ENCODE measurements around the gene PDE4D.

The PDE4D gene

GRCh38 chr5:59921816-59922215 lies 28.3 kb upstream of the PDE4D start:
- no peaks in the 10 kb centered on the region for H3K4me1 ChIP-seq (ENCODE audit: control insufficient read depth, insufficient read depth, low read depth, low read length)
- no peak overlapping the region for H2BK5ac ChIP-seq (ENCODE audit: low read depth, low read length, poor library complexity, severe bottlenecking)
- H3K27ac ChIP-seq (ENCODE audit: low read length, poor library complexity, severe bottlenecking) = no peak overlapping the region
- H2BK15ac ChIP-seq (ENCODE audit: low read depth, poor library complexity, severe bottlenecking) = no peak overlapping the region
- no peak overlapping the region for H2BK120ac ChIP-seq (ENCODE audit: low read depth, low read length)
- H2AK5ac ChIP-seq (ENCODE audit: low read length, severe bottlenecking) = no peak overlapping the region
- H4K91ac ChIP-seq (ENCODE audit: low read length) = no peak overlapping the region
- H3K79me1 ChIP-seq (replicated peaks; ENCODE audit: low read length, poor library complexity, severe bottlenecking) = no peaks in the 10 kb centered on the region
- H2AFZ ChIP-seq (ENCODE audit: low read depth, low read length) = no peak overlapping the region
- DNase-seq = no peak
- H3K9ac ChIP-seq (ENCODE audit: low read length) = no peak overlapping the region
- H2BK12ac ChIP-seq (ENCODE audit: low read length in 2 of 2) = no peak overlapping the region
- H3K23ac ChIP-seq (ENCODE audit: low read length in 2 of 2) = no peak overlapping the region
- H3K27me3 ChIP-seq (ENCODE audit: control insufficient read depth in 1 of 2, insufficient read depth in 1 of 2, low read length in 2 of 2) = no peaks in the 10 kb centered on the region
- H3K4me2 ChIP-seq (ENCODE audit: low read length, poor library complexity, severe bottlenecking) = no peak overlapping the region
- no peaks in the 10 kb centered on the region for H3K36me3 ChIP-seq (ENCODE audit: control insufficient read depth in 1 of 2, insufficient read depth in 2 of 2, low read depth in 1 of 2, low read length in 2 of 2)
- no peak overlapping the region for H3K4ac ChIP-seq (ENCODE audit: low read depth in 1 of 2, low read length in 2 of 2)
- 65% methylated on average over 5 of the region's 6 CpGs for WGBS
- H3K9me3 ChIP-seq (ENCODE audit: control insufficient read depth, low read length) = no peaks in the 10 kb centered on the region
- H4K8ac ChIP-seq (ENCODE audit: low read length) = no peak overlapping the region
- H3K4me3 ChIP-seq (ENCODE audit: insufficient read depth in 1 of 2, low read depth in 1 of 2, low read length in 2 of 2) = no peak overlapping the region
- no peak overlapping the region for H3K14ac ChIP-seq (ENCODE audit: low read length in 2 of 2)
- no peak overlapping the region for H3K18ac ChIP-seq (ENCODE audit: low read depth in 1 of 2, low read length in 2 of 2)

- Histone ChIP-seq H3K79me1 (replicated peaks; ENCODE audit: low read length, poor library complexity, severe bottlenecking) (no peaks in the 10 kb centered on the region), H4K8ac (ENCODE audit: low read length) (no peak overlapping the region), H3K4me1 (ENCODE audit: control insufficient read depth, insufficient read depth, low read depth, low read length) (no peaks in the 10 kb centered on the region), H3K4me3 (ENCODE audit: insufficient read depth in 1 of 2, low read depth in 1 of 2, low read length in 2 of 2) (no peak overlapping the region), H2AFZ (ENCODE audit: low read depth, low read length) (no peak overlapping the region), H3K4ac (ENCODE audit: low read depth in 1 of 2, low read length in 2 of 2) (no peak overlapping the region), H3K9me3 (ENCODE audit: control insufficient read depth, low read length) (no peaks in the 10 kb centered on the region), H3K18ac (ENCODE audit: low read depth in 1 of 2, low read length in 2 of 2) (no peak overlapping the region), H3K36me3 (ENCODE audit: control insufficient read depth in 1 of 2, insufficient read depth in 2 of 2, low read depth in 1 of 2, low read length in 2 of 2) (no peaks in the 10 kb centered on the region), H3K23ac (ENCODE audit: low read length in 2 of 2) (no peak overlapping the region), H3K27me3 (ENCODE audit: control insufficient read depth in 1 of 2, insufficient read depth in 1 of 2, low read length in 2 of 2) (no peaks in the 10 kb centered on the region), H3K4me2 (ENCODE audit: low read length, poor library complexity, severe bottlenecking) (no peak overlapping the region), H2BK120ac (ENCODE audit: low read depth, low read length) (no peak overlapping the region), H3K14ac (ENCODE audit: low read length in 2 of 2) (no peak overlapping the region), H3K27ac (ENCODE audit: low read length, poor library complexity, severe bottlenecking) (no peak overlapping the region), H2BK5ac (ENCODE audit: low read depth, low read length, poor library complexity, severe bottlenecking) (no peak overlapping the region), H2BK15ac (ENCODE audit: low read depth, poor library complexity, severe bottlenecking) (no peak overlapping the region), H3K9ac (ENCODE audit: low read length) (no peak overlapping the region), H4K91ac (ENCODE audit: low read length) (no peak overlapping the region), H2BK12ac (ENCODE audit: low read length in 2 of 2) (no peak overlapping the region), H2AK5ac (ENCODE audit: low read length, severe bottlenecking) (no peak overlapping the region)
- no CpG with 5 or more reads among the region's 2 CpGs for WGBS
- DNase-seq = no peak
Measured at GRCh38 chr5:59919484-59919883, 26.0 kb upstream of the PDE4D start.

DNA sequence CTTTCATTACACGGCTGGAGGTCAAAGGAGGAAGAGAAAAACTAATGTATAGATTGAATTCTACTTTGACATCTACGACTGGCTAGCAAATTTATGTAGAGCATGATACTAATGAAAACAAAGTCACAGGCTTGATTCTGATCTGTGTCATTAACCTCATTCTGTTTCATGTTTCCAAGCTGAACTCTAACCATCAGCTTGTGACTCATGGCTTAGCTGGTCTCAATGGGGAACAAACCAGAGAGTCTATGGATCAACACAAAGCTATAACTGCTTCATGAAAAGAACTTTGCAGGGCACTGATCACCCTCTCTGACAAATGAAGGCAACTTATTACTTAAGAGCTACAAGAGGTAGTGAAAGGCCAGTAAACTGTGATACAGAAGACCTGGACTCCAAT lies 23.6 kb upstream of the PDE4D start:
- no peak overlapping the region for H2BK120ac ChIP-seq (ENCODE audit: low read depth, low read length)
- H3K36me3 ChIP-seq (ENCODE audit: control insufficient read depth in 1 of 2, insufficient read depth in 2 of 2, low read depth in 1 of 2, low read length in 2 of 2) = no peaks in the 10 kb centered on the region
- H2BK12ac ChIP-seq (ENCODE audit: low read length in 2 of 2) = no peak overlapping the region
- H4K8ac ChIP-seq (ENCODE audit: low read length) = no peak overlapping the region
- 87% methylated on average over 2 of the region's 2 CpGs for WGBS
- no peak overlapping the region for H2AFZ ChIP-seq (ENCODE audit: low read depth, low read length)
- H3K4me2 ChIP-seq (ENCODE audit: low read length, poor library complexity, severe bottlenecking) = no peak overlapping the region
- no peaks in the 10 kb centered on the region for H3K27me3 ChIP-seq (ENCODE audit: control insufficient read depth in 1 of 2, insufficient read depth in 1 of 2, low read length in 2 of 2)
- H4K91ac ChIP-seq (ENCODE audit: low read length) = no peak overlapping the region
- no peak overlapping the region for H3K27ac ChIP-seq (ENCODE audit: low read length, poor library complexity, severe bottlenecking)
- H3K9me3 ChIP-seq (ENCODE audit: control insufficient read depth, low read length) = no peaks in the 10 kb centered on the region
- H3K14ac ChIP-seq (ENCODE audit: low read length in 2 of 2) = no peak overlapping the region
- no peak overlapping the region for H2BK5ac ChIP-seq (ENCODE audit: low read depth, low read length, poor library complexity, severe bottlenecking)
- H3K4me3 ChIP-seq (ENCODE audit: insufficient read depth in 1 of 2, low read depth in 1 of 2, low read length in 2 of 2) = no peak overlapping the region
- no peaks in the 10 kb centered on the region for H3K79me1 ChIP-seq (replicated peaks; ENCODE audit: low read length, poor library complexity, severe bottlenecking)
- no peak overlapping the region for H3K18ac ChIP-seq (ENCODE audit: low read depth in 1 of 2, low read length in 2 of 2)
- H3K4me1 ChIP-seq (ENCODE audit: control insufficient read depth, insufficient read depth, low read depth, low read length) = no peaks in the 10 kb centered on the region
- H2AK5ac ChIP-seq (ENCODE audit: low read length, severe bottlenecking) = no peak overlapping the region
- H2BK15ac ChIP-seq (ENCODE audit: low read depth, poor library complexity, severe bottlenecking) = no peak overlapping the region
- DNase-seq = peak; percentile 2
- no peak overlapping the region for H3K9ac ChIP-seq (ENCODE audit: low read length)
- H3K23ac ChIP-seq (ENCODE audit: low read length in 2 of 2) = no peak overlapping the region
- H3K4ac ChIP-seq (ENCODE audit: low read depth in 1 of 2, low read length in 2 of 2) = no peak overlapping the region

DNA sequence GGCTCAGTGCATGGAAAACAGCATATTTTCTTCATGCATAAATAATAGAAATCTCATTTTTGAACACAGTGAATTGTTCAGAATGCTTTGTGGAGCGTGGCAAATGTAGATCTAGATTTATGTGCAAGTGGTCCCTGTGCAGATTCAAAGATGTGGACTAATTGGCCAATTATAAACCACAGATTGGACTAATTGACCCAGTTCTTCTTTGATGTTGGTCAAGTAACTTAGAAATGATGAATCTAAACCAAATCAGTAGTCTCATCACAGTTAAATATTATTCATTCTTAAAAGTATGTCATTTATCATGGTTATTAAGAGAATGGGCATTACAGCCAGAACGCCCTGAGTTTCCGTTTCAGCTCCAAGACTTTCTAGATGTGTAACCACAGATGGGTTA lies 11.7 kb upstream of the PDE4D start:
- Histone ChIP-seq H3K9ac (ENCODE audit: low read length) (no peak overlapping the region), H2AK5ac (ENCODE audit: low read length, severe bottlenecking) (no peak overlapping the region), H3K4me3 (ENCODE audit: insufficient read depth in 1 of 2, low read depth in 1 of 2, low read length in 2 of 2) (no peak overlapping the region), H2BK5ac (ENCODE audit: low read depth, low read length, poor library complexity, severe bottlenecking) (no peak overlapping the region), H3K23ac (ENCODE audit: low read length in 2 of 2) (no peak overlapping the region), H2BK12ac (ENCODE audit: low read length in 2 of 2) (no peak overlapping the region), H3K4ac (ENCODE audit: low read depth in 1 of 2, low read length in 2 of 2) (no peak overlapping the region), H4K91ac (ENCODE audit: low read length) (no peak overlapping the region), H3K79me1 (replicated peaks; ENCODE audit: low read length, poor library complexity, severe bottlenecking) (no peaks in the 10 kb centered on the region), H3K4me1 (ENCODE audit: control insufficient read depth, insufficient read depth, low read depth, low read length) (no peaks in the 10 kb centered on the region), H3K4me2 (ENCODE audit: low read length, poor library complexity, severe bottlenecking) (no peak overlapping the region), H3K18ac (ENCODE audit: low read depth in 1 of 2, low read length in 2 of 2) (no peak overlapping the region), H2BK15ac (ENCODE audit: low read depth, poor library complexity, severe bottlenecking) (no peak overlapping the region), H3K36me3 (ENCODE audit: control insufficient read depth in 1 of 2, insufficient read depth in 2 of 2, low read depth in 1 of 2, low read length in 2 of 2) (no peaks in the 10 kb centered on the region), H2BK120ac (ENCODE audit: low read depth, low read length) (no peak overlapping the region), H3K27me3 (ENCODE audit: control insufficient read depth in 1 of 2, insufficient read depth in 1 of 2, low read length in 2 of 2) (peaks cover 3 to 7% of the 10 kb centered on the region in 2 experiments), H3K14ac (ENCODE audit: low read length in 2 of 2) (no peak overlapping the region), H3K9me3 (ENCODE audit: control insufficient read depth, low read length) (no peaks in the 10 kb centered on the region), H3K27ac (ENCODE audit: low read length, poor library complexity, severe bottlenecking) (no peak overlapping the region), H2AFZ (ENCODE audit: low read depth, low read length) (no peak overlapping the region), H4K8ac (ENCODE audit: low read length) (no peak overlapping the region)
- WGBS = 83% methylated on average over 3 of the region's 3 CpGs
- no peak for DNase-seq

All from mesenchymal stem cell (in vitro differentiated cells and primary cell).